MM.1S (cell line): Measurements from ENCODE around the gene C2orf15.
"Not testable (repeated sequence)": the region's sequence is repeated elsewhere in the genome, so short reads cannot be mapped to it uniquely, and the experiment has no call there.

ENCODE experiments used
- DNase-seq: peaks from one replicate; pipeline ENCODE4 v3.0.0-alpha.2; 2015
- H2AFZ ChIP-seq: fragments of 300-600 bp; sonication (generic); 2 replicates; pipeline ENCODE4 v1.6.0; 2016; ENCODE audit warnings: antibody characterized with exemption, low read length
- H3F3A ChIP-seq: fragments of 300-600 bp; sonication (generic); 2 replicates; pipeline ENCODE4 v1.6.1; 2016; ENCODE audit warnings: mild to moderate bottlenecking, antibody characterized with exemption, low read length, moderate library complexity, mixed read lengths; ENCODE audit not compliant: insufficient read depth
- H3K27ac ChIP-seq: fragments of 300-600 bp; sonication (generic); 2 replicates; pipeline ENCODE4 v1.5.1; 2016; ENCODE audit warnings: mild to moderate bottlenecking, low read length
- H3K27me3 ChIP-seq: fragments of 300-600 bp; sonication (generic); replicated peaks from 2 replicates; pipeline ENCODE4 v1.6.0; 2016; ENCODE audit warnings: low read length; ENCODE audit not compliant: insufficient read depth
- H3K36me3 ChIP-seq: fragments of 300-600 bp; sonication (generic); replicated peaks from 2 replicates; pipeline ENCODE4 v1.6.1; 2016; ENCODE audit warnings: mild to moderate bottlenecking, low read length, mixed read lengths; ENCODE audit not compliant: insufficient read depth
- H3K4me1 ChIP-seq: fragments of 300-600 bp; sonication (generic); 2 replicates; pipeline ENCODE4 v1.6.1; 2016; ENCODE audit warnings: low read length, mixed read lengths
- H3K4me2 ChIP-seq: fragments of 300-600 bp; sonication (generic); 2 replicates; pipeline ENCODE4 v1.6.0; 2016; ENCODE audit warnings: low read depth, low read length
- H3K4me3 ChIP-seq: fragments of 300-600 bp; sonication (generic); 2 replicates; pipeline ENCODE4 v1.5.1; 2016; ENCODE audit warnings: low read length, mixed read lengths
- H3K79me2 ChIP-seq: fragments of 300-600 bp; sonication (generic); 2 replicates; pipeline ENCODE4 v1.6.1; 2016; ENCODE audit warnings: mixed run types, low read length, mixed read lengths
- H3K9ac ChIP-seq: fragments of 300-600 bp; sonication (generic); 2 replicates; pipeline ENCODE4 v1.6.1; 2016; ENCODE audit warnings: low read length, mixed read lengths
- H3K9me2 ChIP-seq: fragments of 300-600 bp; sonication (generic); replicated peaks from 2 replicates; pipeline ENCODE4 v1.6.1; 2016; ENCODE audit warnings: mild to moderate bottlenecking, low read length, mixed read lengths; ENCODE audit not compliant: insufficient read depth
- H3K9me3 ChIP-seq: fragments of 300-600 bp; sonication (generic); replicated peaks from 2 replicates; pipeline ENCODE4 v1.6.1; 2016; ENCODE audit warnings: mild to moderate bottlenecking, low read length, mixed read lengths; ENCODE audit not compliant: insufficient read depth
- H4K20me1 ChIP-seq: fragments of 300-600 bp; sonication (generic); 2 replicates; pipeline ENCODE4 v1.6.1; 2016; ENCODE audit warnings: mild to moderate bottlenecking, low read length, moderate library complexity, mixed read lengths; ENCODE audit not compliant: insufficient read depth
- CTCF ChIP-seq: fragments of 300-600 bp; sonication (generic); IDR thresholded peaks from 2 replicates; pipeline ENCODE4 v1.5.1; 2016; ENCODE audit warnings: antibody characterized with exemption, low read length, mixed read lengths
- EZH2 ChIP-seq: fragments of 300-600 bp; sonication (generic); optimal IDR thresholded peaks from 2 replicates; pipeline ENCODE3; 2017; ENCODE audit warnings: low read depth, mild to moderate bottlenecking, antibody characterized with exemption, low read length, mixed read lengths
- EZH2phosphoT487 ChIP-seq: fragments of 300-600 bp; sonication (generic); IDR thresholded peaks from 2 replicates; pipeline ENCODE4 v1.6.1; 2018; ENCODE audit warnings: antibody characterized with exemption, low read length

The C2orf15 gene

GRCh38 chr2:99190548-99190947 lies 49.0 kb downstream of the C2orf15 start:
- Histone ChIP-seq H3K9me2 (no peaks in the 10 kb centered on the region), H2AFZ (no peak overlapping the region), H4K20me1 (no peaks in the 10 kb centered on the region), H3K27ac (no peak overlapping the region), H3K4me2 (no peak overlapping the region), H3K9ac (no peak overlapping the region), H3K4me1 (no peaks in the 10 kb centered on the region), H3K79me2 (peaks cover 3% of the 10 kb centered on the region), H3K27me3 (no peaks in the 10 kb centered on the region), H3K36me3 (no peaks in the 10 kb centered on the region; the same call in 1 of the 2 replicates), H3K4me3 (no peak overlapping the region), H3F3A (no peaks in the 10 kb centered on the region), H3K9me3 (no peaks in the 10 kb centered on the region)
- no peak; the same call in 1 of the 2 replicates for TF ChIP-seq CTCF
- no peak for TF ChIP-seq EZH2phosphoT487
- no peak for TF ChIP-seq EZH2
- DNase-seq: no peak

GRCh38 chr2:99192364-99192763 lies 50.9 kb downstream of the C2orf15 start:
- H3K27ac ChIP-seq, H2AFZ ChIP-seq, DNase-seq, H3K79me2 ChIP-seq, H3K9ac ChIP-seq, H3K4me2 ChIP-seq, H3K27me3 ChIP-seq, H3K9me2 ChIP-seq, H3F3A ChIP-seq, H3K36me3 ChIP-seq, H4K20me1 ChIP-seq, H3K4me1 ChIP-seq, H3K4me3 ChIP-seq, H3K9me3 ChIP-seq: not testable (repeated sequence)

GRCh38 chr2:99198103-99198841 lies 56.8 kb downstream of the C2orf15 start:
- DNase-seq: no peak
- Histone ChIP-seq H3F3A (no peaks in the 10 kb centered on the region), H3K9me2 (no peaks in the 10 kb centered on the region), H3K9me3 (no peaks in the 10 kb centered on the region), H2AFZ (no peak overlapping the region), H3K27ac (no peak overlapping the region), H4K20me1 (no peaks in the 10 kb centered on the region), H3K4me2 (no peak overlapping the region), H3K79me2 (no peaks in the 10 kb centered on the region), H3K27me3 (no peaks in the 10 kb centered on the region), H3K4me3 (no peak overlapping the region), H3K9ac (no peak overlapping the region), H3K36me3 (no peaks in the 10 kb centered on the region; the same call in 1 of the 2 replicates), H3K4me1 (no peaks in the 10 kb centered on the region)
- TF ChIP-seq CTCF (no peak), EZH2phosphoT487 (no peak), EZH2 (no peak)

DNA sequence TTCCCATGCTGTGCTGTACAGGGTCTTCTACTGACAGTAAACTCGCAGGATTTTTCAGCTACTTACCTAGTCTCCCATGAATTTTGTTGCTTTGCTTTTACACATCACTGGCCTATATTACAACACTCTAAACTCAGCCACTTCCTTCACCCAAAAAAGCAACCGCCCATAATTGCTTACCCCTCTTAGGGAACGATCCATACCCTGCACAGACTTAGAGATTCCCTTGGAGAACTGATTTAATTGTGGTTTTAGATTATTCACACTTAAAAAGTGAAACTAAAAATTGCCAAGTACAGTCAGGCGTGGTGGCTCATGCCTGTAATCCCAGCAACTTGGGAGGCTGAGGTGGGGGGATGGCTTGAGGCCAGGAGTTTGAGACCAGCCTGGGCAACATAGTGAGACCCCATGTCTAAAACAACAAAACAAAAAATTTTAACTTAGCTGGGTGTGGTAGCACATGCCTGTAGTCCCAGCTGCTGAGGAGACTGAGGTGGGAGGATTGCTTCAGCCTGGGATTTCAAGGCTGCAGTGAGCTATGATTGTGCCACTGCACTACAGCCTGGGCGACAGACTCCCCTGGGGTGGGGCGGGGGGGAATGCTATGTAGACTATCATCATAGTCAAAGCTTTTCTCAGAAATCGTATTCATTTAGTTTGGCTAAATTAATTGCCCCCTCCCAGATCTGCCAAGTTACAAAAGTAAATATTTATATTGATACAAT lies 58.7 kb downstream of the C2orf15 start:
- H3K27ac ChIP-seq: no peak overlapping the region
- no peaks in the 10 kb centered on the region for H4K20me1 ChIP-seq
- no peak overlapping the region for H2AFZ ChIP-seq
- no peak overlapping the region for H3K9ac ChIP-seq
- TF ChIP-seq CTCF (no peak), EZH2phosphoT487 (no peak), EZH2 (no peak)
- H3K9me2 ChIP-seq: no peaks in the 10 kb centered on the region
- no peak overlapping the region for H3K4me2 ChIP-seq
- no peaks in the 10 kb centered on the region; the same call in 1 of the 2 replicates for H3K36me3 ChIP-seq
- no peak for DNase-seq
- H3K27me3 ChIP-seq: no peaks in the 10 kb centered on the region
- no peaks in the 10 kb centered on the region for H3K79me2 ChIP-seq
- H3F3A ChIP-seq: no peaks in the 10 kb centered on the region
- H3K9me3 ChIP-seq: no peaks in the 10 kb centered on the region
- H3K4me1 ChIP-seq: no peaks in the 10 kb centered on the region
- no peak overlapping the region for H3K4me3 ChIP-seq
